BE2C (cell line): ENCODE measurements around the gene HS1BP3.

Experiments used
- DNase-seq: peaks from one replicate; pipeline ENCODE4 v3.0.0-alpha.2; 2020
- H3K27me3 ChIP-seq: fragments of 250-450 bp; sonication (Bioruptor Pico); 2 replicates; pipeline ENCODE4 v1.5.1; 2020; ENCODE audit warnings: mild to moderate bottlenecking
- H3K36me3 ChIP-seq: fragments of 250-450 bp; sonication (Bioruptor Pico); 2 replicates; pipeline ENCODE4 v1.5.1; 2020; ENCODE audit warnings: mild to moderate bottlenecking
- H3K4me1 ChIP-seq: fragments of 250-450 bp; sonication (Bioruptor Pico); 2 replicates; pipeline ENCODE4 v1.5.1; 2020
- H3K4me3 ChIP-seq: 2 replicates; pipeline ENCODE4 v1.5.1; 2011; ENCODE audit warnings: low read depth, low read length
- H3K9me3 ChIP-seq: fragments of 250-450 bp; sonication (Bioruptor Pico); 2 replicates; pipeline ENCODE4 v1.5.1; 2020
- CTCF ChIP-seq: IDR thresholded peaks from 2 replicates; pipeline ENCODE4 v1.5.1; 2012; ENCODE audit warnings: mild to moderate bottlenecking, low read depth, low read length

The HS1BP3 gene

GRCh38 chr2:20672201-20672951 is 21.5 kb upstream of the HS1BP3 start:
- H3K4me3 ChIP-seq: no peak overlapping the region
- H3K27me3 ChIP-seq: peaks cover 40% of the 10 kb centered on the region
- H3K4me1 ChIP-seq: no peaks in the 10 kb centered on the region
- DNase-seq: no peak
- no peaks in the 10 kb centered on the region for H3K36me3 ChIP-seq
- no peaks in the 10 kb centered on the region; the same call in 1 of the 2 replicates for H3K9me3 ChIP-seq
- no peak for TF ChIP-seq CTCF

GRCh38 chr2:20671736-20672080 is 20.8 kb upstream of the HS1BP3 start:
- no peaks in the 10 kb centered on the region for H3K36me3 ChIP-seq
- H3K27me3 ChIP-seq: peaks cover 42% of the 10 kb centered on the region
- no peaks in the 10 kb centered on the region for H3K4me1 ChIP-seq
- no peaks in the 10 kb centered on the region; the same call in 1 of the 2 replicates for H3K9me3 ChIP-seq
- no peak overlapping the region for H3K4me3 ChIP-seq
- no peak for TF ChIP-seq CTCF
- no peak for DNase-seq

- no peak for DNase-seq
- Histone ChIP-seq H3K4me1 (no peaks in the 10 kb centered on the region), H3K9me3 (no peaks in the 10 kb centered on the region; the same call in 1 of the 2 replicates), H3K27me3 (peaks cover 47% of the 10 kb centered on the region), H3K4me3 (no peak overlapping the region), H3K36me3 (no peaks in the 10 kb centered on the region)
- TF ChIP-seq CTCF: no peak
These were observed 20.3 kb upstream of the HS1BP3 start for GRCh38 chr2:20671036-20671735.

GRCh38 chr2:20670315-20671035 is 19.6 kb upstream of the HS1BP3 start:
- no peaks in the 10 kb centered on the region; the same call in 1 of the 2 replicates for H3K9me3 ChIP-seq
- no peak for DNase-seq
- H3K27me3 ChIP-seq: peaks cover 55% of the 10 kb centered on the region
- H3K36me3 ChIP-seq: no peaks in the 10 kb centered on the region
- TF ChIP-seq CTCF: no peak
- no peak overlapping the region for H3K4me3 ChIP-seq
- no peaks in the 10 kb centered on the region; the same call in 1 of the 2 replicates for H3K4me1 ChIP-seq

GRCh38 chr2:20669562-20670314 is 18.8 kb upstream of the HS1BP3 start:
- no peak for DNase-seq
- H3K9me3 ChIP-seq: no peaks in the 10 kb centered on the region; the same call in 1 of the 2 replicates
- peaks cover 62% of the 10 kb centered on the region for H3K27me3 ChIP-seq
- no peaks in the 10 kb centered on the region; the same call in 1 of the 2 replicates for H3K4me1 ChIP-seq
- no peak for TF ChIP-seq CTCF
- H3K4me3 ChIP-seq: no peak overlapping the region
- no peaks in the 10 kb centered on the region for H3K36me3 ChIP-seq
